ENCODE results near the gene TMEM39A. TPM values are rescaled to one million over a fixed set of nuclear protein-coding genes. Genes with fewer than 3 reads are reported as not detected.

TMEM39A gene
- total and polyA plus RNA-seq, 10 of the 15 experiments (the other 5 are each of a cell fraction or from before 2014, with no cell fraction given): 10.8 to 44.7 (median 33.2) TPM

GRCh38 chr3:119498186-119499011 is 35.0 kb upstream of the TMEM39A start, which contains the start of gene TIMMDC1 (continued):
- peak; percentile 88 for TF ChIP-seq SREBF1 (IDR thresholded peaks at IDR 0.05; ENCODE audit: low read length)
- TF ChIP-seq BHLHE40 (IDR thresholded peaks at IDR 0.05; ENCODE audit: borderline replicate concordance in 1 of 2, low read depth in 2 of 2, low read length in 1 of 2): peak; percentile 24 to 46; a peak in 1 of 4 replicates
- TF ChIP-seq ATF2 (IDR thresholded peaks at IDR 0.05; ENCODE audit: low read length): no peak
- peak; percentile 87 for TF ChIP-seq POU2F2 (IDR thresholded peaks at IDR 0.05; ENCODE audit: borderline replicate concordance, low read depth, low read length)
- peak; percentile 38; the same call in 1 of the 2 replicates for TF ChIP-seq ZBED1 (IDR thresholded peaks at IDR 0.05; ENCODE audit: borderline replicate concordance)
- 0 out of 2 replicates have a peak, but pooled peaks have one; percentile 8 for TF ChIP-seq TCF7 (IDR thresholded peaks at IDR 0.05; ENCODE audit: borderline replicate concordance)
- TF ChIP-seq MXI1 (IDR thresholded peaks at IDR 0.05; ENCODE audit: low read depth, low read length): peak; percentile 88
- TF ChIP-seq ASH2L (IDR thresholded peaks at IDR 0.05; ENCODE audit: borderline replicate concordance, low read depth): no peak
- TF ChIP-seq MAX (IDR thresholded peaks at IDR 0.05; ENCODE audit: low read depth, low read length): peak; percentile 83
- TF ChIP-seq IRF4 (IDR thresholded peaks at IDR 0.05; ENCODE audit: low read depth, low read length): 0 out of 2 replicates have a peak, but pooled peaks have one; percentile 43
- no peak for TF ChIP-seq IRF3 (IDR thresholded peaks at IDR 0.05)
- peak; percentile 83; the same call in 1 of the 2 replicates for TF ChIP-seq SMAD5 (IDR thresholded peaks at IDR 0.05; ENCODE audit: low read depth)
- peak; percentile 86 for TF ChIP-seq CHD2 (IDR thresholded peaks at IDR 0.05; ENCODE audit: borderline replicate concordance, low read depth, low read length)
- peak; percentile 20; the same call in 1 of the 2 replicates for TF ChIP-seq ESRRA (IDR thresholded peaks at IDR 0.05; ENCODE audit: low read length)
- TF ChIP-seq NR2C2 (IDR thresholded peaks at IDR 0.05; ENCODE audit: borderline replicate concordance, control insufficient read depth, insufficient read length, low read depth): peak; percentile 81
- peak; percentile 100 for TF ChIP-seq NR2C1 (IDR thresholded peaks at IDR 0.05)
- TF ChIP-seq ZBTB33 (IDR thresholded peaks at IDR 0.05): no peak
- TF ChIP-seq TAF1 (IDR thresholded peaks at IDR 0.05; ENCODE audit: borderline replicate concordance, low read depth, low read length): peak; percentile 86; the same call in 1 of the 2 replicates
- no peak for TF ChIP-seq SMC3 (IDR thresholded peaks at IDR 0.05; ENCODE audit: borderline replicate concordance, low read length)
- TF ChIP-seq PBX3 (IDR thresholded peaks at IDR 0.05; ENCODE audit: insufficient replicate concordance, low read depth, low read length): no peak

Data from GM12878 (cell line).